HEK293 (cell line): Measurements from ENCODE around the gene CAPN13.

ENCODE experiments used
- CTCF ChIP-seq: fragments of 450-650 bp; formaldehyde crosslinking; IDR thresholded peaks from 2 replicates; pipeline ENCODE4 v1.5.1; 2016; ENCODE audit warnings: missing biosample characterization, missing genetic modification characterization
- YY1 ChIP-seq: fragments of 450-650 bp; formaldehyde crosslinking; IDR thresholded peaks from 2 replicates; pipeline ENCODE4 v1.5.1; 2018; ENCODE audit warnings: missing biosample characterization, missing genetic modification characterization
- ZBTB20 ChIP-seq: fragments of 450-650 bp; formaldehyde crosslinking; IDR thresholded peaks from 2 replicates; pipeline ENCODE4 v1.5.1; 2016; ENCODE audit warnings: missing biosample characterization, missing genetic modification characterization
- ZNF140 ChIP-seq: fragments of 450-650 bp; formaldehyde crosslinking; IDR thresholded peaks from 2 replicates; pipeline ENCODE4 v1.5.1; 2016; ENCODE audit warnings: missing biosample characterization, missing genetic modification characterization
- ZNF223 ChIP-seq: fragments of 450-650 bp; formaldehyde crosslinking; IDR thresholded peaks from 2 replicates; pipeline ENCODE4 v1.5.1; 2016; ENCODE audit warnings: missing biosample characterization, missing genetic modification characterization

- TF ChIP-seq ZNF223 (tag by site-specific recombination) = no peak
- TF ChIP-seq CTCF (tag by site-specific recombination) = no peak
- no peak for TF ChIP-seq ZBTB20 (tag by site-specific recombination)
- no peak for TF ChIP-seq ZNF140
- TF ChIP-seq YY1 = no peak
Measured at GRCh38 chr2:30713698-30714097, 93.5 kb downstream of the CAPN13 start.
